GM23338 (cell line): ENCODE results near the gene CPNE4.
A peak's percentile ranks its signal among the peaks of the same experiment; 100 is the strongest.

Experiments used
- CTCF ChIP-seq, 2 experiments: fragments of 200-600 bp in 1 of 2; sonication (generic) in 1 of 2; conservative IDR thresholded peaks; 2 replicates each; pipeline versions ENCODE4 v1.5.1 to v1.6.1; 2016 to 2017; ENCODE audit warnings: antibody characterized with exemption in 2 of 2, low read depth in 2 of 2, mild to moderate bottlenecking in 2 of 2, moderate library complexity in 1 of 2
- EZH2 ChIP-seq: fragments of 200-600 bp; sonication (generic); IDR thresholded peaks from one replicate; pipeline ENCODE4 v1.8.0; 2017; ENCODE audit warnings: antibody characterized with exemption, mild to moderate bottlenecking, low read depth; ENCODE audit not compliant: unreplicated experiment
- EZH2phosphoT487 ChIP-seq: fragments of 200-600 bp; sonication (generic); IDR thresholded peaks from one replicate; pipeline ENCODE4 v1.8.1; 2018; ENCODE audit warnings: antibody characterized with exemption; ENCODE audit not compliant: unreplicated experiment
- POLR2AphosphoS5 ChIP-seq: IDR thresholded peaks from 2 replicates; pipeline ENCODE4 v1.6.1; 2016; ENCODE audit warnings: antibody characterized with exemption, low read depth
- REST ChIP-seq: IDR thresholded peaks from one replicate; pipeline ENCODE4 v1.6.1; 2018; ENCODE audit warnings: antibody characterized with exemption; ENCODE audit not compliant: unreplicated experiment
- STAT1 ChIP-seq: IDR thresholded peaks from one replicate; pipeline ENCODE4 v1.6.1; 2016; ENCODE audit warnings: antibody characterized with exemption; ENCODE audit not compliant: unreplicated experiment
- ZNF114 ChIP-seq: fragments of 250-450 bp; sonication (Bioruptor Pico); IDR thresholded peaks from 2 replicates; pipeline ENCODE4 v1.5.0; 2020; ENCODE audit warnings: mild to moderate bottlenecking, moderate library complexity
- ZNF331 ChIP-seq: fragments of 250-450 bp; sonication (Bioruptor Pico); IDR thresholded peaks from 2 replicates; pipeline ENCODE4 v1.5.0; 2020; ENCODE audit warnings: low read depth, mild to moderate bottlenecking, moderate library complexity

GRCh38 chr3:132034486-132035464, at the start of gene CPNE4:
- peak; percentile 74 to 88 for TF ChIP-seq CTCF (conservative IDR thresholded peaks at IDR 0.05; ENCODE audit: low read depth in 2 of 2)
- no peak for TF ChIP-seq ZNF331 (CRISPR knock-in tag)
- TF ChIP-seq POLR2AphosphoS5: no peak
- no peak for TF ChIP-seq EZH2phosphoT487
- peak; percentile 98 for TF ChIP-seq REST
- TF ChIP-seq EZH2: no peak
- peak; percentile 68; the same call in 1 of the 2 replicates for TF ChIP-seq ZNF114 (CRISPR knock-in tag)
- no peak for TF ChIP-seq STAT1
